Loucy (cell line): ENCODE results near the gene B4GALT3.

ENCODE experiments used
- CTCF ChIP-seq: fragments of 200-600 bp; sonication (generic); conservative IDR thresholded peaks from 2 replicates; pipeline ENCODE4 v1.5.1; 2014; ENCODE audit warnings: mild to moderate bottlenecking, antibody characterized with exemption, low read length
- EZH2phosphoT487 ChIP-seq: fragments of 200-600 bp; IDR thresholded peaks from 2 replicates; pipeline ENCODE4 v1.6.1; 2018; ENCODE audit warnings: antibody characterized with exemption, mild to moderate bottlenecking, moderate library complexity, borderline replicate concordance

GRCh38 chr1:161159913-161160243 is 17.4 kb downstream of the B4GALT3 start:
- TF ChIP-seq CTCF (no peak), EZH2phosphoT487 (no peak)
